RPMI7951 (cell line): ENCODE measurements around the gene TM4SF5. TPM values are rescaled to one million over a fixed set of nuclear protein-coding genes. Genes with fewer than 3 reads are reported as not detected.

Experiments used
- total RNA-seq: library from RNA; depleted of rRNA; stranded (reverse); fragments of >200 nt; shearing (Covaris generic); gene quantifications from 2 replicates; pipeline ENCODE4 v1.2.3, GENCODE V29; 2014; rRNA removed

Gene TM4SF5
- total RNA-seq, 1 experiment from 2014 or later = not detected

Other genes with a start within 250 kb of the TM4SF5 start
- 25.3 and 28.1 TPM in 2 replicates for gene MYBBP1A, start 216.5 kb upstream of the TM4SF5 start, total RNA-seq
- not detected in 2 replicates for gene GGT6, start 211.3 kb upstream of the TM4SF5 start, total RNA-seq
- not detected in 2 replicates for gene SMTNL2, start 187.4 kb upstream of the TM4SF5 start, total RNA-seq
- not detected in 2 replicates for gene ALOX15, start 130.2 kb upstream of the TM4SF5 start, total RNA-seq
- 8.8 and 23.7 TPM in 2 replicates for gene PELP1, start 67.7 kb upstream of the TM4SF5 start, total RNA-seq
- 10.6 and 14.3 TPM in 2 replicates for gene ARRB2, start 61.3 kb upstream of the TM4SF5 start, total RNA-seq
- gene MED11, start 40.5 kb upstream of the TM4SF5 start, total RNA-seq = 25.4 and 26.4 TPM in 2 replicates
- gene ZMYND15, start 32.1 kb upstream of the TM4SF5 start, total RNA-seq = not detected in 2 replicates
- 0.12 and 0.29 TPM in 2 replicates for gene CXCL16, start 32.0 kb upstream of the TM4SF5 start, total RNA-seq
- gene VMO1, start 14.5 kb downstream of the TM4SF5 start, total RNA-seq = 0.96 and 1.3 TPM in 2 replicates
- gene GLTPD2, start 17.1 kb downstream of the TM4SF5 start, total RNA-seq = not detected in 2 replicates
- gene PSMB6, start 24.3 kb downstream of the TM4SF5 start, total RNA-seq = 319 and 393 TPM in 2 replicates
- gene PLD2, start 35.3 kb downstream of the TM4SF5 start, total RNA-seq = 7.0 and 12.1 TPM in 2 replicates
- 11.0 and 11.1 TPM in 2 replicates for gene MINK1, start 61.5 kb downstream of the TM4SF5 start, total RNA-seq
- 0.12 and 0.20 TPM in 2 replicates for gene C17orf107, start 127.7 kb downstream of the TM4SF5 start, total RNA-seq
- not detected in 2 replicates for gene CHRNE, start 131.2 kb downstream of the TM4SF5 start, total RNA-seq
- gene GP1BA, start 160.4 kb downstream of the TM4SF5 start, total RNA-seq = not detected in 2 replicates
- gene SLC25A11, start 168.2 kb downstream of the TM4SF5 start, total RNA-seq = 45.3 and 71.5 TPM in 2 replicates
- 24.0 and 25.2 TPM in 2 replicates for gene RNF167, start 168.4 kb downstream of the TM4SF5 start, total RNA-seq
- gene PFN1, start 176.6 kb downstream of the TM4SF5 start, total RNA-seq = 894 and 1,372 TPM in 2 replicates
- gene ENO3, start 179.2 kb downstream of the TM4SF5 start, total RNA-seq = 2.3 and 2.9 TPM in 2 replicates
- gene SPAG7, start 195.9 kb downstream of the TM4SF5 start, total RNA-seq = 33.2 and 35.9 TPM in 2 replicates
- gene CAMTA2, start 215.8 kb downstream of the TM4SF5 start, total RNA-seq = 2.9 and 3.9 TPM in 2 replicates
- gene INCA1, start 225.6 kb downstream of the TM4SF5 start, total RNA-seq = 0.24 TPM in 1 of 2 replicates, not detected in the other
- 21.4 and 32.9 TPM in 2 replicates for gene KIF1C, start 226.1 kb downstream of the TM4SF5 start, total RNA-seq